ENCODE results near the gene NOS3. TPM values are rescaled to one million over a fixed set of nuclear protein-coding genes. Genes with fewer than 3 reads are reported as not detected.

NOS3 gene
- polyA plus RNA-seq, 1 donor from 2014 or later, result not detected

DNA sequence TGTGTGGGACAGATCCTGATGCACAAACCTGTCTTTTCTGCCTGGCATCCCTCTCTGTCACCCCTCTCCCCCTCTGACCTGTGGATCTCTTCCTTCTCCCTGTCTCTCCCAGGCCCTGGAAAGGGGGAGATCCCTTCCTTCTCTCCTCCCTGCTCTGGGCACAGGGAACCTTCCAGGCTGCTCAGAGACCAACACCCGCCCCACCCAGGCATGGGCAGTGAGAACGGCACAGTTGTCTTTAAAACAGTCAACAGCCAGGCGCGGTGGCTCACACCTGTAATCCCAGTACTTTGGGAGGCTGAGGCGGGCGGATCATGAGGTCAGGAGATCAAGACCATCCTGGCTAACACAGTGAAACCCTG lies 47.4 kb upstream of the NOS3 start:
- Histone ChIP-seq H3K9ac (ENCODE audit: low read length) (no peak overlapping the region), H2AFZ (ENCODE audit: low read depth, low read length) (no peak overlapping the region), H3K27me3 (ENCODE audit: insufficient read depth, low read depth, low read length) (no peaks in the 10 kb centered on the region), H3K36me3 (ENCODE audit: insufficient read depth, low read length) (no peaks in the 10 kb centered on the region), H3K27ac (ENCODE audit: low read length) (no peak overlapping the region), H3F3A (ENCODE audit: insufficient read depth, low read length, poor library complexity, severe bottlenecking) (no peaks in the 10 kb centered on the region), H3K9me2 (ENCODE audit: insufficient read depth, low read length) (no peaks in the 10 kb centered on the region), H3K79me2 (replicated peaks; ENCODE audit: insufficient read depth, low read length) (no peaks in the 10 kb centered on the region), H4K20me1 (ENCODE audit: insufficient read depth) (no peaks in the 10 kb centered on the region), H3K4me3 (ENCODE audit: low read length) (no peak overlapping the region), H3K4me2 (ENCODE audit: low read length) (no peak overlapping the region), H3K9me3 (ENCODE audit: low read length) (no peaks in the 10 kb centered on the region)
- no peak for TF ChIP-seq CTCF (IDR thresholded peaks at IDR 0.05; ENCODE audit: poor library complexity, severe bottlenecking)
- TF ChIP-seq, protein P1, sequence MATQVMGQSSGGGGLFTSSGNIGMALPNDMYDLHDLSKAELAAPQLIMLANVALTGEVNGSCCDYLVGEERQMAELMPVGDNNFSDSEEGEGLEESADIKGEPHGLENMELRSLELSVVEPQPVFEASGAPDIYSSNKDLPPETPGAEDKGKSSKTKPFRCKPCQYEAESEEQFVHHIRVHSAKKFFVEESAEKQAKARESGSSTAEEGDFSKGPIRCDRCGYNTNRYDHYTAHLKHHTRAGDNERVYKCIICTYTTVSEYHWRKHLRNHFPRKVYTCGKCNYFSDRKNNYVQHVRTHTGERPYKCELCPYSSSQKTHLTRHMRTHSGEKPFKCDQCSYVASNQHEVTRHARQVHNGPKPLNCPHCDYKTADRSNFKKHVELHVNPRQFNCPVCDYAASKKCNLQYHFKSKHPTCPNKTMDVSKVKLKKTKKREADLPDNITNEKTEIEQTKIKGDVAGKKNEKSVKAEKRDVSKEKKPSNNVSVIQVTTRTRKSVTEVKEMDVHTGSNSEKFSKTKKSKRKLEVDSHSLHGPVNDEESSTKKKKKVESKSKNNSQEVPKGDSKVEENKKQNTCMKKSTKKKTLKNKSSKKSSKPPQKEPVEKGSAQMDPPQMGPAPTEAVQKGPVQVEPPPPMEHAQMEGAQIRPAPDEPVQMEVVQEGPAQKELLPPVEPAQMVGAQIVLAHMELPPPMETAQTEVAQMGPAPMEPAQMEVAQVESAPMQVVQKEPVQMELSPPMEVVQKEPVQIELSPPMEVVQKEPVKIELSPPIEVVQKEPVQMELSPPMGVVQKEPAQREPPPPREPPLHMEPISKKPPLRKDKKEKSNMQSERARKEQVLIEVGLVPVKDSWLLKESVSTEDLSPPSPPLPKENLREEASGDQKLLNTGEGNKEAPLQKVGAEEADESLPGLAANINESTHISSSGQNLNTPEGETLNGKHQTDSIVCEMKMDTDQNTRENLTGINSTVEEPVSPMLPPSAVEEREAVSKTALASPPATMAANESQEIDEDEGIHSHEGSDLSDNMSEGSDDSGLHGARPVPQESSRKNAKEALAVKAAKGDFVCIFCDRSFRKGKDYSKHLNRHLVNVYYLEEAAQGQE (IDR thresholded peaks at IDR 0.05; ENCODE audit: borderline replicate concordance), result no peak
- no peak for TF ChIP-seq MXI1 (conservative IDR thresholded peaks at IDR 0.05; ENCODE audit: poor library complexity, severe bottlenecking)
- TF ChIP-seq SMC3 (conservative IDR thresholded peaks at IDR 0.05; ENCODE audit: poor library complexity), result no peak
- no peak for TF ChIP-seq TAF1 (IDR thresholded peaks at IDR 0.05; ENCODE audit: low read depth)
- no peak for TF ChIP-seq EP300 (conservative IDR thresholded peaks at IDR 0.05; ENCODE audit: poor library complexity, severe bottlenecking)
- TF ChIP-seq RAD21 (conservative IDR thresholded peaks at IDR 0.05), result no peak
- TF ChIP-seq POLR2AphosphoS5 (IDR thresholded peaks at IDR 0.05), result no peak
- TF ChIP-seq EZH2 (IDR thresholded peaks at IDR 0.05; ENCODE audit: borderline replicate concordance, insufficient read depth, low read length, poor library complexity, severe bottlenecking), result no peak

GRCh38 chr7:150944066-150945042 lies 46.5 kb upstream of the NOS3 start:
- Histone ChIP-seq H3K27me3 (ENCODE audit: insufficient read depth, low read depth, low read length) (no peaks in the 10 kb centered on the region), H3K9ac (ENCODE audit: low read length) (no peak overlapping the region), H3K27ac (ENCODE audit: low read length) (no peak overlapping the region), H2AFZ (ENCODE audit: low read depth, low read length) (no peak overlapping the region), H3K9me3 (ENCODE audit: low read length) (no peaks in the 10 kb centered on the region), H3K36me3 (ENCODE audit: insufficient read depth, low read length) (no peaks in the 10 kb centered on the region), H3K9me2 (ENCODE audit: insufficient read depth, low read length) (no peaks in the 10 kb centered on the region), H3K4me3 (ENCODE audit: low read length) (no peak overlapping the region), H3K4me2 (ENCODE audit: low read length) (no peak overlapping the region), H4K20me1 (ENCODE audit: insufficient read depth) (no peaks in the 10 kb centered on the region), H3K79me2 (replicated peaks; ENCODE audit: insufficient read depth, low read length) (no peaks in the 10 kb centered on the region), H3F3A (ENCODE audit: insufficient read depth, low read length, poor library complexity, severe bottlenecking) (no peaks in the 10 kb centered on the region)
- TF ChIP-seq CTCF (IDR thresholded peaks at IDR 0.05; ENCODE audit: poor library complexity, severe bottlenecking) (no peak), EP300 (conservative IDR thresholded peaks at IDR 0.05; ENCODE audit: poor library complexity, severe bottlenecking) (no peak), SMC3 (conservative IDR thresholded peaks at IDR 0.05; ENCODE audit: poor library complexity) (no peak), RAD21 (conservative IDR thresholded peaks at IDR 0.05) (no peak), MXI1 (conservative IDR thresholded peaks at IDR 0.05; ENCODE audit: poor library complexity, severe bottlenecking) (no peak), POLR2AphosphoS5 (IDR thresholded peaks at IDR 0.05) (no peak), EZH2 (IDR thresholded peaks at IDR 0.05; ENCODE audit: borderline replicate concordance, insufficient read depth, low read length, poor library complexity, severe bottlenecking) (no peak), TAF1 (IDR thresholded peaks at IDR 0.05; ENCODE audit: low read depth) (no peak)
- TF ChIP-seq, protein P1 (IDR thresholded peaks at IDR 0.05; ENCODE audit: borderline replicate concordance), result no peak
